ENCODE data around the gene NCAN. TPM values are rescaled to one million over a fixed set of nuclear protein-coding genes. Genes with fewer than 3 reads are reported as not detected.

NCAN gene
- total and polyA plus RNA-seq, 2 of the 8 experiments (the other 6 are each of a cell fraction or from before 2014, with no cell fraction given) = 2.7 TPM

DNA sequence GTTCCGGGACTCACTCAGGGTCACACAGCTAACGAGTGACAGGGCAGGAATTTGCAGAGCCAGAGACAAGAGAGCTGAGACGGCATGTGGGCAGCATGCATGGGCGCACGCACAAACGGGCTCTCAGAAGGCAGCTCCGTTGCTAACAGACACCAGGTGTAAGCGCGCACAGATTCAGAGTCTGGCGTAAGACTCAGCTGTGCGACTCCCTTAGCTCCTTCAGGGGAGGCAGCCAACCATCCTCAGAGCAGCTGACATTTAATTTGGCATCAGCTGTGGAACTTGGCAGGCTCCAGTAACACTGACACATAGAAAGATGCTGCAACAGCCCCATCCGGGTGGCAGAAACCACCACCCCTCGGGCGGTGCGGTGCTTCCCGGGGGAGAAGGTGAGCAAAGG, 68.8 kb downstream of the NCAN start:
- peaks cover 9 to 48% (median 27%) of the 10 kb centered on the region in 4 experiments for H3K36me3 ChIP-seq (ENCODE audit: control insufficient read depth in 2 of 4, insufficient read depth in 4 of 4, low read length in 3 of 4)
- H4K20me1 ChIP-seq (replicated peaks in 1 of 2; ENCODE audit: control insufficient read depth in 1 of 2, insufficient read depth in 2 of 2, low read length in 2 of 2) = peaks cover 5 to 15% of the 10 kb centered on the region in 2 experiments
- POLR2A ChIA-PET (ENCODE audit: partially characterized antibody) = interaction anchor here (0.9 to 2.6 kb wide), 5 partner anchors 10 to 60 kb away, joined by 3 to 11 read pairs (median 4); no protein-coding TSS in a partner anchor
- no peak overlapping the region for H4K5ac ChIP-seq (ENCODE audit: insufficient read length, low read depth, low read length)
- H3K27ac ChIP-seq (ENCODE audit: low read depth, low read length) = no peak overlapping the region
- H3K14ac ChIP-seq (ENCODE audit: insufficient read length) = no peak overlapping the region
- H3K9ac ChIP-seq (replicated peaks in 1 of 4; ENCODE audit: extremely low read depth in 1 of 4, low read depth in 3 of 4, low read length in 3 of 4) = no peak overlapping the region
- H2BK120ac ChIP-seq (replicated peaks; ENCODE audit: low read depth, low read length) = no peak overlapping the region
- no peak overlapping the region for H3K23ac ChIP-seq (ENCODE audit: insufficient read length)
- H4K91ac ChIP-seq (replicated peaks; ENCODE audit: insufficient read length, low read length) = no peak overlapping the region
- H3K4me1 ChIP-seq (replicated peaks in 1 of 4; ENCODE audit: control insufficient read depth in 3 of 4, insufficient read depth in 4 of 4, low read length in 3 of 4) = no peaks in the 10 kb centered on the region
- no peak overlapping the region for H2AK5ac ChIP-seq (ENCODE audit: low read depth, low read length)
- H2BK15ac ChIP-seq (ENCODE audit: low read length) = no peak overlapping the region
- H2BK5ac ChIP-seq (ENCODE audit: low read depth, low read length) = no peak overlapping the region
- H3K56ac ChIP-seq (replicated peaks; ENCODE audit: insufficient read length, low read depth, low read length) = no peak overlapping the region
- FAIRE-seq (no peak), DNase-seq (ENCODE audit: low read depth in 1 of 2, low spot score in 2 of 2) (no peak)
- CTCF ChIA-PET (ENCODE audit: partially characterized antibody) = interaction anchor here (0.6 to 1.3 kb wide), 4 partner anchors 14 to 140 kb away, joined by 3 to 5 read pairs (median 4); no protein-coding TSS in a partner anchor
- no peaks in the 10 kb centered on the region for H3K27me3 ChIP-seq (replicated peaks in 1 of 4; ENCODE audit: control insufficient read depth in 3 of 4, extremely low read depth in 1 of 4, insufficient read depth in 3 of 4, low read length in 3 of 4)
- H3K79me1 ChIP-seq (ENCODE audit: low read depth, low read length) = no peaks in the 10 kb centered on the region
- no peak overlapping the region for H3K4ac ChIP-seq (replicated peaks; ENCODE audit: insufficient read length, low read depth, low read length)
- no peak overlapping the region; the same call in 1 of the 2 replicates for H4K8ac ChIP-seq (ENCODE audit: extremely low read depth, insufficient read depth, low read length)
- no peaks in the 10 kb centered on the region for H3K9me3 ChIP-seq (ENCODE audit: insufficient read depth in 2 of 2, low read depth in 1 of 2, low read length in 1 of 2)
- no peaks in the 10 kb centered on the region for H3K79me2 ChIP-seq (ENCODE audit: control insufficient read depth in 1 of 2, insufficient read depth in 2 of 2, low read length in 2 of 2)
- no peak overlapping the region for H2AFZ ChIP-seq (ENCODE audit: low read length)
- H2BK12ac ChIP-seq (ENCODE audit: low read depth, low read length) = no peak overlapping the region
- H2BK20ac ChIP-seq (ENCODE audit: low read length) = no peak overlapping the region
- no peak overlapping the region for H3K4me2 ChIP-seq (ENCODE audit: insufficient read depth in 1 of 2, low read depth in 2 of 2, low read length in 2 of 2)
- WGBS, 2 experiments (ENCODE audit: extremely low coverage in 1 of 2, insufficient coverage in 1 of 2, insufficient read length in 1 of 2, insufficient replicate concordance in 2 of 2, low coverage in 1 of 2, low lambda C conversion rate in 2 of 2, missing lambda C conversion rate in 1 of 2) = 92% methylated on average over 16 of the region's 16 CpGs; no CpG with 5 or more reads in 1 of the 2 experiments
- no peak overlapping the region for H3K18ac ChIP-seq (ENCODE audit: extremely low read depth, low read length)
- H3K23me2 ChIP-seq (ENCODE audit: low read depth, low read length) = no peaks in the 10 kb centered on the region
- no peak overlapping the region for H3K4me3 ChIP-seq (ENCODE audit: extremely low read depth in 1 of 4, insufficient read depth in 2 of 4, low read depth in 3 of 4, low read length in 4 of 4)
- TF ChIP-seq EZH2 (IDR thresholded peaks at IDR 0.05; ENCODE audit: low read depth, low read length, severe bottlenecking) = no peak
- no peak for TF ChIP-seq EGR1 (IDR thresholded peaks at IDR 0.05; ENCODE audit: borderline replicate concordance, low read depth, low read length)
- TF ChIP-seq SIN3A (conservative IDR thresholded peaks at IDR 0.05 in 1 of 2, IDR thresholded peaks at IDR 0.05 in 1 of 2; ENCODE audit: low read depth in 1 of 2, low read length in 2 of 2) = no peak
- TF ChIP-seq SIX5 (IDR thresholded peaks at IDR 0.05; ENCODE audit: low read depth, low read length) = no peak
- TF ChIP-seq KDM4A (IDR thresholded peaks at IDR 0.05; ENCODE audit: low read depth, low read length, severe bottlenecking) = no peak
- no peak for TF ChIP-seq KDM5A (IDR thresholded peaks at IDR 0.05; ENCODE audit: low read length)
- TF ChIP-seq SAP30 (IDR thresholded peaks at IDR 0.05; ENCODE audit: insufficient read depth, insufficient replicate concordance, low read length) = no peak
- no peak for TF ChIP-seq POLR2A (IDR thresholded peaks at IDR 0.05; ENCODE audit: control extremely low read depth in 1 of 2, low read depth in 2 of 2, low read length in 2 of 2)
- TF ChIP-seq, protein P1, sequence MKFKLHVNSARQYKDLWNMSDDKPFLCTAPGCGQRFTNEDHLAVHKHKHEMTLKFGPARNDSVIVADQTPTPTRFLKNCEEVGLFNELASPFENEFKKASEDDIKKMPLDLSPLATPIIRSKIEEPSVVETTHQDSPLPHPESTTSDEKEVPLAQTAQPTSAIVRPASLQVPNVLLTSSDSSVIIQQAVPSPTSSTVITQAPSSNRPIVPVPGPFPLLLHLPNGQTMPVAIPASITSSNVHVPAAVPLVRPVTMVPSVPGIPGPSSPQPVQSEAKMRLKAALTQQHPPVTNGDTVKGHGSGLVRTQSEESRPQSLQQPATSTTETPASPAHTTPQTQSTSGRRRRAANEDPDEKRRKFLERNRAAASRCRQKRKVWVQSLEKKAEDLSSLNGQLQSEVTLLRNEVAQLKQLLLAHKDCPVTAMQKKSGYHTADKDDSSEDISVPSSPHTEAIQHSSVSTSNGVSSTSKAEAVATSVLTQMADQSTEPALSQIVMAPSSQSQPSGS (IDR thresholded peaks at IDR 0.05; ENCODE audit: low read length) = no peak
